ENCODE data around the gene MOB3B.

The MOB3B gene

DNA sequence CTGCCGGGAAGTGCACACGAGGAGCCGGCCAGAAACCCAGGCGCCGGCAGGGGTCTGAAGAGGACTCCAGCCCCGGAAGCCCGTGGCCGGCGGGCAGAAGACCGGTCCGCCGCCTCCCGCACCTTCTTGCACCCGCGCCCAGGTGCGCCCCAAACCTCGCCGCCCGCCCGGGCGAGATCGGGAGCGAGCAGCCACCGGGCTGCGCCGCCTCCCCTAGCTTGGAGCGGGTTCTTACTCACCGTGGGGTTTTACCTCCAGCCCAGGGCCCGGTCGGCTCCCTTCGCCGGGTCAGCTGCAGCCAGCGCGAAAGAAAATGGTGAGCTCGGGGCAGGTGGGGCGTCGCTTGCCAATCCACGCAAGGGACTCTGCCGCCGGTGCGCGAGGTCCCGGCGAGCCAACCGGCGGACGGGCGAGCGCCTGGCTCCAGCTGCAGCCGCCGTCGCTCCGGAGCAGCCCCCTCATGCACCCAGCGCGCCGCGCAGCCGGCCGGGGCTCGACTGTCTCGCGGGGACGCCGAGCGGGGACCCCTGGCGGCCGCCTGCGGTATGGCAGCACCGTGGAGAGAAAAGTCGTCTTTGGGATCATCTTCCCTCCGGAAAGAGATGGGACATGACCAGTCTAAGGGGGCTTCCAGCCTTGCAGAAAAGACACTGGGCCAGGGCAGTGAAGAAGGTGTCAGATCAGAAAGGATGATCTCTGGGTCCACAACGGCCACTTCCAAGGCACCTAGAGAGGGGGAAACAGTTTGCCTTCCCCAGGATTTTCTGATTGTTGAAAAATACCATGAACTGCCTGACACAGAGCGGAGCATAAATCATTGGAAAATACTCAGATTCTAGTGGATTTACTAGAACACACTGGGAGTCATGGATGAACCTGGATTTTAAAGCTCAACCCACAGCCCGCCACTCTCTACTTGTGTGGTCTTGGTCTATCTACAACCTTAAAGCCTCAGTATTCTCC, at the start of gene MOB3B:
Gene MOB3B (minus strand): TSS at position 499 of the 963 bp plus-strand sequence. CDS start 74,264 bp downstream, outside the sequence.
- peak; percentile 90 for DNase-seq

DNA sequence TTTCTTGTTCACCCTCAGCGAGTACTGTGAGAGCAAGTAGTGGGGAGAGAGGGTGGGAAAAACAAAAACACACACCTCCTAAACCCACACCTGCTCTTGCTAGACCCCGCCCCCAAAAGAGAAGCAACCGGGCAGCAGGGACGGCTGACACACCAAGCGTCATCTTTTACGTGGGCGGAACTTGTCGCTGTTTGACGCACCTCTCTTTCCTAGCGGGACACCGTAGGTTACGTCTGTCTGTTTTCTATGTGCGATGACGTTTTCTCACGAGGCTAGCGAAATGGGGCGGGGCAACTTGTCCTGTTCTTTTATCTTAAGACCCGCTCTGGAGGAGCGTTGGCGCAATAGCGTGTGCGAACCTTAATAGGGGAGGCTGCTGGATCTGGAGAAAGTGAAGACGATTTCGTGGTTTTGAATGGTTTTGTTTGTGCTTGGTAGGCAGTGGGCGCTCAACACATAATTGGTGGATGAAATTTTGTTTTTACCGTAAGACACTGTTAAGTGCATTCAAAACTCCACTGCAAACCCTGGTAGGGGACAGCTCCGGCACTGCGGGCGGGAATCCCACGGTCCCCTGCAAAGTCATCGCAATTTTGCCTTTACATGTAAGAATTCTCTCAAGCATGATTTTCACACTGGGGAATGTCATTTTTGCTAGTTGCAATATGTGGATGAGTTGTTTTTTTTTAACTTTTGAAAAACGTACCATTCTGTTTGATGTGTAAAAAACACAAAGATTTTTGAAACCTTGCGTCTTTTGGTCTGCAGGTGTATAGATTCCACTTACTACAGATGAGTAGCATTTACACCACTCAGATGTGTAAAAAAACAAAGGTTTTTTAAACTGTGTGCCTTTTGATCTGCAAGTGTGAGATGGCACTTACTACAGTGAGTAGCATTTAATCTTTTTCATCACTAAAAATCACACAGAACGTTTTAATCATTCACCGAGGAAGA, 44.3 kb upstream of the MOB3B start:
- peak; percentile 90 for DNase-seq

DNA sequence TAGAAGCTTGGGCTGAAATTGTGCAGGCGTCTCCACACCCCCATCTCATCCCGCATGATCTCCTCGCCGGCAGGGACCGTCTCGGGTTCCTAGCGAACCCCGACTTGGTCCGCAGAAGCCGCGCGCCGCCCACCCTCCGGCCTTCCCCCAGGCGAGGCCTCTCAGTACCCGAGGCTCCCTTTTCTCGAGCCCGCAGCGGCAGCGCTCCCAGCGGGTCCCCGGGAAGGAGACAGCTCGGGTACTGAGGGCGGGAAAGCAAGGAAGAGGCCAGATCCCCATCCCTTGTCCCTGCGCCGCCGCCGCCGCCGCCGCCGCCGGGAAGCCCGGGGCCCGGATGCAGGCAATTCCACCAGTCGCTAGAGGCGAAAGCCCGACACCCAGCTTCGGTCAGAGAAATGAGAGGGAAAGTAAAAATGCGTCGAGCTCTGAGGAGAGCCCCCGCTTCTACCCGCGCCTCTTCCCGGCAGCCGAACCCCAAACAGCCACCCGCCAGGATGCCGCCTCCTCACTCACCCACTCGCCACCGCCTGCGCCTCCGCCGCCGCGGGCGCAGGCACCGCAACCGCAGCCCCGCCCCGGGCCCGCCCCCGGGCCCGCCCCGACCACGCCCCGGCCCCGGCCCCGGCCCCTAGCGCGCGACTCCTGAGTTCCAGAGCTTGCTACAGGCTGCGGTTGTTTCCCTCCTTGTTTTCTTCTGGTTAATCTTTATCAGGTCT, 43.5 kb upstream of the MOB3B start, which contains the start of gene C9orf72:
Gene C9orf72 (minus strand): TSS at position 564 of the 716 bp plus-strand sequence. CDS start 6,361 bp downstream, outside the sequence.
- DNase-seq = peak; percentile 95

DNA sequence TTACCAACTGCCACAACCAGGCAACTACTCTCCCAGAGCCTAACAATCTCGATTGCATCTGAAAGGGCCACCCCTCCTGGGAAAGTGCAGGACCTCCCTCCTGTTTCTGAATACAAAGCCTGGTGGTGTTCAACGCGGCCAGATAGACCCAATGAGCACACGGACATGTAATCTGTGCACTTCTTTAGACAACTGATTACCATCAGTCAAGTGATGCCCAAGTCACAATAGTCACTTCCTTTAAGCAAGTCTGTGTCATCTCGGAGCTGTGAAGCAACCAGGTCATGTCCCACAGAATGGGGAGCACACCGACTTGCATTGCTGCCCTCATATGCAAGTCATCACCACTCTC, 42.9 kb upstream of the MOB3B start:
- no peak for DNase-seq

DNA sequence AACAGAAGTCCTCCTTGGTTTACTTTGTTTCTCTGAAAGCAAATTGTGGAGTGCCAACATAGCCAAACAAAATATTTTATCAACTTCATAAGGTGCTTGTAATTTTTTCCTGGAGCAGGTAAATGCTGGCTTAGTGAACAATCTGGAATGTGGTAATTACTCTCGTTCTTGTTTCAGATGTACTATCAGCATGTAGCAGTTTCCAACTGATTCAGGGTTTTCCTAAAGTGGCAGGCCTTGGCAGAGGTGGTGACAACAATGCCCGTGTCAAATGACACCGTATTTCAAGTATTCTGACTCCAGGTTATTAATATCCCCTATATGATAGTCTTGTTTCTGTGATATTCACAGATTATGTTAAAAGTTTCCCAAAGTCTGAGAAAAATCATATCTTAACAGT, 42.4 kb upstream of the MOB3B start:
- DNase-seq = no peak

DNA sequence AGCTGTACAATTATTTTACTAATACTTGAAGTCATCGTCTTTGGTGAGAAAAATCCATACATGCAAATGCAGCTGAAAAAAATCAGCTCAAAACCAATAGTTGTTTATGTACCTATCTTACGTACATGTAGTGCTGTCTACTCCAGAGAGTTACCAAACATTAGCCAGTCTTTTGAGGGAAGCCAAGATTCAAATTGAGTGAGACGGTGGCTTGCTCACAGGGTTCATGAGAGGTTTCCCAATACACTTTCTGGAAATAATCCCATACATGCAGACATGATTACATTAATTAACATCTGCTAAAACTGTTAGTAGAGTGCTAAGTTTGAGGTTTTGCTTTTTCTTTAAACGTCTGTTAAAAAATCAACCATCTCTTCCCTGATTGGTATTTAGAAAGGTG, 41.4 kb upstream of the MOB3B start:
- no peak for DNase-seq

DNA sequence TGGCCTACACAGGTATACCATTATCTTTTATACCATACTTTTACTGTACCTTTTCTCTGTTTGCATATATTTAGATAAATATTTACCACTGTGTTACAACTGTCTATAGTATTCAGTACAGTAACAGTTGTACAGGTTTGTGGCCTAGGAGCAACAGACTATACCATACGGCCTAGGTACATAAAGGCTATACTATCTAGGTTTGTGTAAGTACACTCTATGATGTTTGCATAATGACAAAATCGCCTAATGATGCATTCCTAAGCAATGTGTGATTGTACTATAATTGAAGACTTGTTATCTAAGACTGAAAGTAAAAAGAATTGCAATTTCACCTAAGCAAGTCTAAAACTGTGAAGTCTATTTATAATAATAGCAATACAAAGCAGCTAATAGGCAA, 39.8 kb upstream of the MOB3B start:
- DNase-seq = no peak

DNA sequence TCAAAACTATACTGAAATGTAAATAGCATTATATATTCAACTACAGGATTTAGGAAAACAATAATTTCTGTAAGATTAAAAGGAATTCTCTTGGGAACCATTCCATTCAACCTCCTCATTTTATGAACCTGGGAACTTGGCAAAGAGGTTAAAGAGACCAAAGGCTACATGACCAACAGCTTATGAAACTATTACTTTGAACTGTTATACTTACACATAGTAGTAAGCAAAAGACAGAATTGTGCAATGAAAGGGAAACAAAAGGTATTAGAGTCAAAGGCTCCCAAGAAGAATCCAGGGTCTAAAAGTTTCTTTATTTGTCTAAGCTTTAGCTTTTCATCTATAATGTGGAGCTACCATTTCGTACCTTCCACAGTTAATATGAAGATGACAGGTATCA, 36.5 kb upstream of the MOB3B start:
- DNase-seq = no peak

DNA sequence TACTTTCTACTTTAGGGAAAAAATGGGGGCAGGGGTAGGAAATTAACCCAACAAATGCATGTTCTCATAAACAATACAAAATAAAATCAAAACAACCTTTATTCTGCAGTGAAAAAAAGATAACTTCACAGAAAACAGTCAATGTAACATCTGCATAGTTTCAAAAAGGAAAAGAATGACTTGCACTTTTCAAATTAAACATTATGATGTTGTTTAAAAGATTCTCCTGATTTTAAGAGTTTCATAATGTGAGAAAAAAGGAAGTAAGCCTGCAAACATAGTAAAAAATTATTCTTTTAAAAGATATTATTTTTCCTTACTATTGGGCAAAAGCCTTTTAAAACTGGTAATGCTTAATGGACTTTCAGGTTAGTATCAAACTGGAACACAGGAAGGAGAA, 36.1 kb upstream of the MOB3B start:
- no peak for DNase-seq

DNA sequence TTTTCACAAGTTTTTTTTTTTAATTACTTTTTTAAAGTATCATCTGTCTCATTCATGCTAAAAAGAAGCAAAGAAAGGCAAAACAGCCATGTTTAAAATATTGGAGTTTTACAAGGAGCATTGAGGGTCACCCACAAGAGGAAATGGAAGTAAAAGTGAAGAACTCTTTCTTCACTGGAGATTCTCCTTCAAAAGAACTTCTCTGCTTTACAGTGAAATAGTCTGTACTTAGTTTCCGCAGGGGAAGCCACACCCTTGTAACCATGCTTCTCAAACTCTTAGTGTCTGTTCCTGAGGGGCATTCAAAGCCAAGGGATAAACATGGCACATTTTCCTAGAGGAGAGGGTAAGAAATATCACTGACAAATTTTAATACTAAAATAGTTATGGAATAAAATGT, 35.1 kb upstream of the MOB3B start:
- no peak for DNase-seq

DNA sequence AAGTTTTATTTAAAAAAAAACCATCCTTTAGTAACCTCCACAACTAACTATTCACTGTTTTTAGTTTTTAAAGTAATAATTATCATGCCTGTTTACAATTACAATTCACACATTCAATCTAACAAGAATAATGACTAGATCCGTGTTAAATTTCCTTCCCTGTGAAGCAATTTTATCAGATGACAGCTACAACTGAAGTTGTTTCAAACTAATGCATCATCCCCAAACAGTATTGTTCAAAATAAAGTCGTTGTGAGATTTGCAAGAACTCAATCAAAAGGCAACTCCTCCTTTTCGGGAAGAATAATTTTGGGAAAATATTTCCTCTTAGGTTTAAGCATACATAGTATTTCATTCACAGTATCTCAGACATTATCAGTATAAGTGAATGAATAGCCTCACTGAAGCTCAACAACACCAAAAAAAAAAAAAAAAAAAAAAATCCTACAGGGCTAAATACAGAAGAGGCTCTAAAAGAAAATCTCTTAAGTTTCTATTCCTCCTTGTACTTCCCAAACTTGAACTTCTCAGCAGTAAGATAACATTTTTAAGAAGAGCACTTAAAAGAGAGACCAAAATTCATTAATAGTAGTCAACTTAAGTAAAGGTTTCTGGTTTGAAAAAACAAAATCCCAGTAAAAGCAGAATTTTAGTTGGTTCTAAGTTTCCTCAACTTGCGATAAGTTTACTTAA, 34.3 kb upstream of the MOB3B start:
- DNase-seq = no peak

DNA sequence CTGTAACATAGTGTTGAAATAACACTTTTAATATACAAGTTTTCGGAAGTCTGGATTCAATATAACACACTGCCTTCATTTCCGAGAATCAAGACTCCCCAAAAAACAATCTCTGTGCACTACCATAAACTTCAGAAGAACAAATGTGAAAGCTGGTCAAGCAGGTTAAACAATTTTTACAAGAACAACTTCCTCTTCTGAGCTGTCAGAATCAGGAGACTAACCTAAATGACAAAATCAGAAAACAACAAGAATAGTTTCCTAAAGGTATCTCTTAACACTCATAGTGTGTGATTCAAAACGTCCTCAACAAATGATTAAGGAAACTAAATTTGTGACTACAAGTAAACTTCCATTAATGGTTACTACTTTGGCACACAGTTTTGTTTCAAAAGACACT, 32.1 kb upstream of the MOB3B start:
- no peak for DNase-seq

DNA sequence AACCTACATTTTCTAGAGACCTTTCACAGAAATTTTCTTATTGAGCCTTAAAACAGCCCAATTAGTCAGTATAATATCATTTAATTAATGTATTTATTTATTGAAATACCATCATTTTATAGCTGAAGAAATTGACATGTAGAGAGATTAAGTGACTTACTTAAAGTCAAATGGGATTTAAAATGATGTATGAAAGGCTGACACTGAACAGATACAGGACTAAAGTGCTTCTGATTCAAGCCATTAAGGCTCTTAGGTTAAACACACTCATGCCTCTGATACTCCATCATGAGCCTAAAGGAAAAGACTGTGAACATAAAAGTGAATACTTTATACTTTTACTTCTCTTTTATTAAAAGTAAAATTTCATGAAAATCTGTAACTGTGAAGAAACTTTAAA, 30.8 kb upstream of the MOB3B start:
- no peak for DNase-seq

DNA sequence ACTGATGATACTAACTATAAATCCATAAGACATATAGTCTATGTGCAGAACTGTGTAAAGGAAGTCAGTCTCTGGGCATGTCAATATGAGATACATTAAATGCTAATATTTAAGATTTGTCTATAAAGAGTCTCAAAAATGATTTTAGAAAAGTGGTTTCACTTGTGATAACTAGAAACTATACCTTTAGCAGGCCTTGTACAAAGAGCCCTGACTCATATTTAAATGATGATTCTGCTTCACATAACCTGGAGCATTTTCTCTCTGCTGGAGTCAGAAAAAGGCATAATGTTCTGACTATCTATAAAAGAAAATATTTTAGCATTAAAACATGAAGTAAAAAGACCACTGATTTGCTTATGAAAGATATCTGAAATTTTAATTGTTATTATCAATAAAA, 28.7 kb upstream of the MOB3B start:
- no peak for DNase-seq

DNA sequence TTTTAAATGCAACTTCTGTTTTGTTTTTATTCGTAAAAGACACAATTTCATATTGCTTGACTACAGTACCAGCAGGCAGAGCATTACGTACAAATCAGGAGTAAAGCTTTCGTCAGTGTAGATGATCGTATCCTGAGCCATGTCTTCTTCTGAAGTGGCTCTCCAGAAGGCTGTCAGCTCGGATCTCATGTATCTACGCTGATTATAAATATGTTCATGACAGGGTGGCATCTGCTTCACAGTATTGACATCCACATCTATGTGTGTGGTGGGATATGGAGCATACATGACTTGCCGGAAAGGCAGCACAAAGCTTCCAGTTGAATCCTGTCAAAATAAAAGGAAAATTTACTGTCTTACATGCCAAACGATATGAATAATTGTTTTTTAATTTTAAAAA, 26.9 kb upstream of the MOB3B start:
- DNase-seq = no peak

DNA sequence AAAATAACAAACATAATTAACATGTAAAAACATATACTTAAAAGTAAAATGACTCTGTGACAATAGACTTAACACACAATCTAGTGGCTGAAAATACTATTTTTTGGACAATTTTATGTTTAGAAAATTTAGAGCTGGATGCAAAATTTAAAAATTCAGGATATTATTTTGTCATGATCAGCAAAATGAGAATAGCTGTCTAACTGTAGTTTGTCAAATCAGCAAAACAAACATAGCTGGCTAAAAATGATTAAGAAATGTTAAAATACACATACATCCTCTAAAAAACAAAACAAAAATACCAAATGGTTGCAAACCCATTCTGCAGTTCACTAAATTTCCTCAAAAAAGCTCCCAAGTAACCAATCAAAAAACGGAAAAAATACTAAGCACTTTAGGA, 25.1 kb upstream of the MOB3B start:
- DNase-seq = no peak

DNA sequence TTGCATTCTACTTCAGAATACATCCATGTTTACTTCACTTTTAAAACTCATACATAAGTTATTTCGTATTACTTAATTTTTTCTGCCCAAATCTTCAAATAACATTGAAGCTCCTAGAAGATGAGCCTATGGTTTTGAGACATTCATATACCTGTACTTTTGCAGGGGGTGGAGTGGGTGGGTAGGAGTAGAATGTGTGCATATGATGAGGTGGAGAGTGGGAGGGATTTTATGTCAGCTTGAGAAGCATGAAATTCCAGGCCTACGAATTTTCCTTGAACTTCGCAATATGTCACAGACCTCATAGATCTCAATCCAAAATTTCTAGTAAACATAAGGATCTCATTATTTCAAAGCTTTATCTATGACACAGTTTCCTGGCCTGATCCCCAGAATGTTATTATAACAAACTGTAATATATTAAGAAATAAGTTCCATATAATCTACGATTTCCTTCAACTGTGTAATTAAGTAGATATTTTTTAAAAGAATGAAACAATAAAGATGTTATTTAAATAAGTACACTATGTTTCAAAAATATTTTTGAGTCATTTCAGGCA, 19.7 kb upstream of the MOB3B start:
- no peak for DNase-seq

DNA sequence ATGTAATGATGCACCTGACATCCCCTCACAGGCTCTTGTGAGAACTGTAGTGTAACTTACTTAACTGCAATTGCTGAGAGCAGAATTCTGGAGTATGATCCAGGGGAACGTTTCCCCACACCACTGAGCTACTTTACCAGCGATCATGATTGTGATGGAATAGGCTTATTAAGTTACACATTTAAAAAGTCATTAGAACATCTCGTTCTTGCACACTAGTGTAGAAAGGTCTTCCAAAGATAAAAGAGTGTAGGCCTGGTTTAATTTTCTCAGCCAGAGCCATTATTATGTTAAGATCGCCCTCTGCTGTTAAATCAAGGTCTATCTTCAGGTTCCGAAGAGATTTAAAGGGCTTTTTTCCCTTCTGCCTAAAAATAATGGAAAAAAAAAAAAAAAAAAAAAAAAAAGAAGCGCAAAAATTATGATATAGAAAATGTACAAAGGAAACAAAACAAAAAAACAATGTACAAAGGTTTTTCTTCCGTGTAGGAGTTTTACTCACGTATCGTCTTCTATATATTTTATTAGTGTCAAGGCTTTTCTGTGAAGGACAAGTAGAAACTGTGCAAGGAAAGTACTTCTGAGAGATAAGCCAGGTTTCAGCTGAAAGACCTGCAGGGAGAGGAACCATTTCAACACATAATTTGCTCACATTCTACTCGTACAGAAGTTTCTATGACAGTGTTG, 18.6 kb upstream of the MOB3B start:
- no peak for DNase-seq

DNA sequence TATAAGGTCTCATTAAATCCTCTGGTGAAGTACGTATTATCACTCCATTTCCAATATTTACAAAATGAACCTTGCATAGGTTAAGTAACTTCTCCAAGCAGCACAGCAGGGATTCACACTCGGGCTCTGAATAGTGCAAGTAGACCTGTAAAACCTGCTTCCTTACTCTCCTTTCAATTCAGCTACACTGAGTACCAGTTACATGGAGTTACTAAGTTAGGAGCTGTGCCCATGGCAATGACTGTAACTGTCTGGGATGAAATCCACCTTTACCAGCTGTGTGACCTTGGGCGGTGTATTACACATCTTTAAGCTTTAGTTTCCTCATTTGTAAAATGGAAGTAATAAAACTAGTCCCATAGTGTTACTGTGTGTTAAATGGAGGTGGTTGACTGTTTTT, 15.9 kb upstream of the MOB3B start:
- no peak for DNase-seq

DNA sequence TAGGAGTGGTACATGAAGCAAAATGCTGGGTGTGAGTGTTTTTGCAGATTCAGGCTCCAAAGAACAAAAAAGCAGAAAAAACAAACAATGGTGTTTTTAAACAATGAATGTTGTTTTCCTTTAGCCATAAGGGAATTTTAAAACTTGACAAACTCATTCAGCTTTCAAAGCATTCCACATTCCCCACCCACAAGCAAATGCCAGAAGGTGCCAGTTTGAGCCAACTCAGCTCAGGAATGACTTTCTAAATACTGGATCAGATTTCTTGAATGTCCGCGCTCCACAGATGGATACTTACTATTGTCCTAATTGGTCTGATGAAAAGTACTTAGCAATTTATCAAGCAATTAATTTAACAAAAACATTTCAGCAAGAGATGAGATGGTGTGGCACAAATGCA, 12.9 kb upstream of the MOB3B start:
- DNase-seq = no peak

DNA sequence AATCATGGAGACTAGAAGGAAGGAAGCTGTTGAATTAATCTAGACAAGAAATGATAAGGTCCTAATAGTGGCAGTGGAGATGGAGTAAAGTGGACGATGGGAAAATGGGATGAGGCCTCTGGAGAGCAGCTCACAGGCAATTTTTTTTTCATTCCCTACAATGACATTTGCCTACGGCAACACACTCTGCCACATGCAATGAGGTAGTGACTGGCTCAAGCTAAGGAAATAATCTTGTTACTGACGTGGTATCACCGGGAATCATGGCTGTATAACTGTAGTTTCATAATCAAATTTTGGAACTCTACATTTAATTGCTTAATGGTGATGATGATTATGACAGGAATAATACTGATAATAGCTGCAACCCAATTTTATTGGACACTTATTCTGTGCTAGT, 12.1 kb upstream of the MOB3B start:
- DNase-seq = no peak
